Heart left ventricle (tissue), 16 donors: ENCODE measurements around the gene CAMSAP2. TPM values are rescaled to one million over a fixed set of nuclear protein-coding genes. Genes with fewer than 3 reads are reported as not detected.

Experiments used
- ATAC-seq, 4 donors: fragments of 200-7000 bp; cut with Tn5 transposase; one replicate each; pipeline ENCODE4 v1.9.1; 2020 to 2022; ENCODE audit warnings: moderate library complexity in 4 of 4, mild to moderate bottlenecking in 3 of 4, moderate number of reproducible peaks in 1 of 4
- DNase-seq, 5 donors: peaks; one replicate each; pipeline ENCODE4 v3.0.0-alpha.2; 2020
- H3K27ac ChIP-seq, 12 donors: fragments of 200-600 bp; sonication (generic) in 4 of 12; one replicate each; pipeline versions ENCODE4 v1.5.0 to v1.8.0; 2016 to 2022; ENCODE audit warnings: mild to moderate bottlenecking in 2 of 12
- H3K27me3 ChIP-seq, 9 donors: fragments of 200-600 bp; sonication (generic) in 2 of 9; one replicate each; pipeline versions ENCODE4 v1.5.1 to v1.8.0; 2016 to 2022; ENCODE audit warnings: mild to moderate bottlenecking in 3 of 9
- H3K36me3 ChIP-seq, 9 donors: fragments of 200-600 bp; sonication (generic) in 2 of 9; one replicate each; pipeline versions ENCODE4 v1.5.0 to v1.8.0; 2018 to 2022; ENCODE audit warnings: mild to moderate bottlenecking in 2 of 9
- H3K4me1 ChIP-seq, 12 donors: fragments of 200-600 bp; sonication (generic) in 4 of 12; one replicate each; pipeline versions ENCODE4 v1.5.0 to v1.8.0; 2016 to 2022; ENCODE audit warnings: mild to moderate bottlenecking in 3 of 12
- H3K4me3 ChIP-seq, 12 donors: fragments of 200-600 bp; sonication (generic) in 4 of 12; one replicate each; pipeline versions ENCODE4 v1.5.0 to v1.8.0; 2017 to 2022; ENCODE audit warnings: mild to moderate bottlenecking in 9 of 12, moderate library complexity in 4 of 12
- H3K9me3 ChIP-seq, 12 donors: fragments of 200-600 bp; sonication (generic) in 4 of 12; one replicate each; pipeline versions ENCODE4 v1.5.0 to v1.8.0; 2016 to 2022; ENCODE audit warnings: mild to moderate bottlenecking in 1 of 12
- CTCF ChIP-seq, 12 donors: fragments of 200-600 bp; sonication (generic) in 4 of 12; IDR thresholded peaks; one replicate each; pipeline versions ENCODE4 v1.5.0 to v1.8.0; 2018 to 2022; ENCODE audit warnings: antibody characterized with exemption in 12 of 12, mild to moderate bottlenecking in 5 of 12
- POLR2A ChIP-seq, 2 donors: fragments of 450-650 bp; IDR thresholded peaks; one replicate each; pipeline ENCODE4 v1.6.1; 2017; ENCODE audit warnings: antibody characterized with exemption in 2 of 2, mild to moderate bottlenecking in 2 of 2, moderate library complexity in 2 of 2
- WGBS, 4 donors: extraction: QIAGEN DNeasy Blood & Tissue Kit in 2 of 4; methylation state at CpG; one replicate each; pipeline versions ENCODE4 v1.1.5 to v1.1.7; 2013 to 2018; 5-methylcytosine and 5-hydroxymethylcytosine counted together
- intact Hi-C, 10 donors: fragments of 100-400 bp; cut with DNase I; formaldehyde crosslinking; loops; one replicate each; pipeline versions ENCODE4 v1.11.1 to v1.14.2; 2022
- polyA plus RNA-seq, 2 donors: library from polyadenylated mRNA; stranded (reverse); fragments of 200-250 nt; gene quantifications; one replicate each; pipeline ENCODE4 v1.2.3, GENCODE V29; 2013
- total RNA-seq, 9 donors: library from RNA; depleted of rRNA in 2 of 9; stranded (reverse); fragments of >200 nt in 2 of 9; fragmentation: NEBNext Ultra II Directional in 3 of 9; extraction: Animal tissue kit (Norgen Biotek cat#: 25700) in 3 of 9; gene quantifications; one replicate each; pipeline versions ENCODE4 v1.1.0 to v1.2.4, GENCODE V29; 2016 to 2023
- donor health status: ischemic (EF 13 %, LVEDD 7.1; RV severe dilation, severe dysfunction).
- donor health status: healthy with polysubstance abuse.
- donor health status: DM: no; HTN: yes; CAD: no.
- donor health status: DM: no; HTN: no; CAD: no.
- donor health status: ischemic (EF 25% LVEDD 6.9; RV normal size, moderate dysfunction).
- donor health status: ischemic (EF 25% LVEDD 5.7; RV mildly dilated, moderate dysfunction).
- donor health status: healthy.
- donor health status: DM: yes; HTN: yes; CAD: no.
- donor health status: ischemic (EF 35%, LVEDD 5.7; RV mildly dilated, moderate dysfunction).
- donor health status: nonischemic (EF 11% LVEDD 7.7; RV severe dilation, severe dysfunction).
- donor health status: DM: yes; HTN: yes; CAD: no.
- donor health status: PGD.
- donor health status: ischemic (EF 29% LVEDD 5.4; RV normal size, mild dysfunction).
- donor health status: nonischemic (EF 23%, LVEDD 6.1; RV moderate dilation, normal function).

Gene CAMSAP2
- total and polyA plus RNA-seq, 11 donors = 7.0 to 53.7 (median 36.1) TPM

DNA sequence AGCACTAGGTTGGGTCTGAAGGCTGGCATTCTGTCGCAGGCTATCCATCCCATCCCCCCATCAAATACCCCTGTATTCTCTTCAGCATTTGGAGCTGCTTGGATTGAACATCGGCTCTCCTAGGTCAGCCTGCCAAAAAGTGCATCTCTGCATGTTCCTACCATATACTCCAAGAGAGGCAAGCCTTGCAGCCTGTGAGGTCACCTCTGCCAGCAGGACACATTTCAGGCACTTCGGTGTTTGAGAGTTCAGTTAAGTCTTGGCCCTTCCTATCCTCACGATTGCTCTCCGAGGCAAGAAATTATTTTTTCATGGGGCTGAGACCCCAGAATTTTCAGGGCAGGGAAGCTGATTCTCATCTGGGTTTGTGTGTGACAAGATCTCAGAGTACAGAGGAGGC lies 136.7 kb downstream of the CAMSAP2 start:
- no peak for TF ChIP-seq CTCF (IDR thresholded peaks at IDR 0.05)
- TF ChIP-seq POLR2A (IDR thresholded peaks at IDR 0.05) = no peak
- intact Hi-C loops = no loop called here
- no peaks in the 10 kb centered on the region for H3K9me3 ChIP-seq
- no peak overlapping the region for H3K27ac ChIP-seq
- 76 to 87% (median 85%) methylated on average over 5 of the region's 5 CpGs for WGBS, 4 donors
- peaks cover 3 to 15% (median 10%) of the 10 kb centered on the region in 12 donors for H3K4me1 ChIP-seq
- H3K36me3 ChIP-seq = no peaks in the 10 kb centered on the region
- H3K4me3 ChIP-seq = no peak overlapping the region
- ATAC-seq = no peak
- H3K27me3 ChIP-seq = peaks cover 22 to 72% (median 32%) of the 10 kb centered on the region in 9 donors
- no peak for DNase-seq

DNA sequence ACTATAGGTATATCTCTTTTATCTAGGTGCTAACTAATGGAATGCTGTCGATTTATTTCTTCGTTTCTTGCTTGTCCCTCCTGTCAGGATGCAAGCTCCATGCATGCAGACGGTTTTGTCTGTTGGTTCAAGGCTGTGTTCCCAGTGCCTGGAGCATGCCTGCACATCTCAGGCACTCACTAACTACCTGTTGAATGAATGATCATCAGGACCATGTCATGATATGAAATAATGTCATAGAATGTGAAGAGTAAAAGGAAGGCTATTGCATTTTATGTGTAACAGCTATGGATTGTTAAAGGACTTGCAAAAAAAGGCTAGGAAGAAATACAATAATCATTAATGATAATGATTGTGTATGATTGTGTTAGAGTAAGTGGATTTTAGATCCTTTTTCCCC lies 138.3 kb downstream of the CAMSAP2 start:
- peaks cover 20 to 71% (median 30%) of the 10 kb centered on the region in 9 donors for H3K27me3 ChIP-seq
- intact Hi-C loops = no loop called here
- TF ChIP-seq POLR2A (IDR thresholded peaks at IDR 0.05) = no peak
- TF ChIP-seq CTCF (IDR thresholded peaks at IDR 0.05) = no peak
- ATAC-seq (no peak), DNase-seq (no peak)
- H3K9me3 ChIP-seq = no peaks in the 10 kb centered on the region
- no peaks in the 10 kb centered on the region for H3K36me3 ChIP-seq
- WGBS, 4 donors = 74 to 87% (median 84%) methylated on average over 3 of the region's 3 CpGs
- H3K27ac ChIP-seq = no peak overlapping the region
- peaks cover 3 to 15% (median 10%) of the 10 kb centered on the region in 12 donors for H3K4me1 ChIP-seq
- no peak overlapping the region for H3K4me3 ChIP-seq

GRCh38 chr1:200877839-200878551 lies 139.3 kb downstream of the CAMSAP2 start:
- Histone ChIP-seq H3K4me3 (no peak overlapping the region), H3K9me3 (no peaks in the 10 kb centered on the region), H3K36me3 (no peaks in the 10 kb centered on the region), H3K4me1 (peaks cover 3 to 11% (median 9%) of the 10 kb centered on the region in 12 donors), H3K27me3 (peaks cover 12 to 61% (median 22%) of the 10 kb centered on the region in 9 donors), H3K27ac (no peak overlapping the region)
- no peak for ATAC-seq
- TF ChIP-seq CTCF (IDR thresholded peaks at IDR 0.05) = no peak
- intact Hi-C loops = no loop called here
- WGBS, 4 donors = 79 to 86% (median 79%) methylated on average over 6 of the region's 6 CpGs
- no peak for DNase-seq

DNA sequence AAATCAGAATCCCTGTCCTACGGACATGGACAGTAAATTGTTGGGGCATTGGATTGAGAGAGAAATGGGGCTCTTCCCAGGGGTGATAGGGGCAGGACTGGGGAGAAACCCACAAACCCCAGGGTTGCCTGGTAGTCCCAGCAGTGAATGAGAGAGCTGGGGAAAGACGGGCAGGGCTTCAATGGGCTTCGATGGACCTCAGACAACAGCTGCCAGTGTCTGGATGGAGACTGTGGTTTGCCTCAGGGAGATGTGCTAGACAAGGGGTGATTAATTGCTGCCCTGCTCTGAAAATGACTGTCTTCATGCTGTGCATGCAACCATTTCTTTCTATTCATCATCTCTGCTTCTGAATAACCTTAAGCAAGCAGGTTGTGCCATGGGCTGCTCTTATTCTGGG lies 141.5 kb downstream of the CAMSAP2 start:
- Histone ChIP-seq H3K27me3 (peaks cover 0 to 40% (median 3%) of the 10 kb centered on the region in 9 donors), H3K9me3 (no peaks in the 10 kb centered on the region), H3K4me1 (no peaks in the 10 kb centered on the region), H3K36me3 (no peaks in the 10 kb centered on the region), H3K27ac (no peak overlapping the region), H3K4me3 (no peak overlapping the region)
- WGBS, 4 donors = 56 to 87% (median 70%) methylated on average over 3 of the region's 3 CpGs
- intact Hi-C loops = no loop called here
- DNase-seq = no peak
- no peak for ATAC-seq
- TF ChIP-seq CTCF (IDR thresholded peaks at IDR 0.05) (no peak), POLR2A (IDR thresholded peaks at IDR 0.05) (no peak)
